ENCODE measurements around the gene P2RX6. TPM values are rescaled to one million over a fixed set of nuclear protein-coding genes. Genes with fewer than 3 reads are reported as not detected.
"Not testable (repeated sequence)": the region's sequence is repeated elsewhere in the genome, so short reads cannot be mapped to it uniquely, and the experiment has no call there.

The P2RX6 gene
- total RNA-seq, 1 donor from 2014 or later, result 0.45 TPM

DNA sequence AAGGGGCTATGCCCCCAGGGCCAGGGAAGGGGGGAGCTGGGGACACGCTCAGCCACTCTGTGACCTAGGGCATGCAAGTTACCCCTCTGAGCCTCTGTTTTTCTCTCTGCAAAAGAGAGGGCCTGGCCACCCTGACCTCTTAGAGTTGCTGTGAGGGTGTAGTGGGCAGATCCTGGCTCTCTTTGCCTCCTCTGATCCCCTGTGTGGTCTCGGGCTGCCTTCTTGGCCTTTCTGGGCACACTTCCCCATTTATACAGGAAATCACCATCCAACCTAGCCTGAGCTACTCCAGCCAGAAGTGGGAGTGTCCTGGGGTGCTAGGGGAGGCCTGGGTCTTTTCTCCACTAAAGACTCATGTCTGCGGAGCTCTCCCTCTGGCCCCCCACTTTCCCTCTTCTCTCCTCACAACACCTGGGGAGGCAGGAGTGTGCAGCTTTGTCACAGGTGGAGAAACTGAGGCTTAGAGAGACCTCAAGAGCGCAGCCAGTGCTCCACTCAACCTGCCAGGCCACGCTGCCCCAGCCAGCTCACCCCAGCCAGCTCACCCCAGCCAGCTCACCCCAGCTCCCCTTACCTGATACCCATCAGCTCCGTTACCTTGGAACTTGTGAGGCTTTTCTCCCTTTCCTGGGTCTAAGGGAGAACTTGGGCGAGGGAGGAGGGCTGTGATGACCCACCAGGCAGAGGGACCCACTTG lies 46.5 kb upstream of the P2RX6 start:
- no peak overlapping the region for H3K4me3 ChIP-seq (ENCODE audit: insufficient read depth, low read depth, low read length)
- FAIRE-seq, result no peak

GRCh38 chr22:20970939-20971657 lies 43.9 kb upstream of the P2RX6 start:
- Histone ChIP-seq H3K79me2 (ENCODE audit: insufficient read depth, low read length) (no peaks in the 10 kb centered on the region), H3K4me2 (ENCODE audit: low read length) (no peak overlapping the region), H3K9ac (ENCODE audit: low read length) (no peak overlapping the region), H4K20me1 (ENCODE audit: insufficient read depth, low read length) (no peaks in the 10 kb centered on the region), H3K27me3 (ENCODE audit: insufficient read depth, low read length) (no peaks in the 10 kb centered on the region), H3K9me3 (ENCODE audit: insufficient read depth, low read depth, low read length) (no peaks in the 10 kb centered on the region), H2AFZ (ENCODE audit: low read depth, low read length) (no peak overlapping the region), H3K4me1 (ENCODE audit: insufficient read depth, low read length) (no peaks in the 10 kb centered on the region), H3K36me3 (ENCODE audit: insufficient read depth, low read length) (no peaks in the 10 kb centered on the region), H3K4me3 (ENCODE audit: insufficient read depth, low read depth, low read length) (no peak overlapping the region), H3K27ac (ENCODE audit: low read depth, low read length) (no peak overlapping the region)
- Mint-ChIP-seq H3K36me3 (ENCODE audit: low read depth, unreplicated experiment) (no peaks in the 10 kb centered on the region), H3K9me3 (ENCODE audit: unreplicated experiment) (peaks cover 2% of the 10 kb centered on the region), H3K27me3 (ENCODE audit: low read depth, unreplicated experiment) (peaks cover 29% of the 10 kb centered on the region), H3K4me3 (ENCODE audit: unreplicated experiment) (no peak overlapping the region), H3K27ac (ENCODE audit: unreplicated experiment) (no peak overlapping the region), H3K4me1 (ENCODE audit: low read depth, unreplicated experiment) (no peaks in the 10 kb centered on the region)
- no peak for TF ChIP-seq EZH2 (IDR thresholded peaks at IDR 0.05; ENCODE audit: insufficient read depth, low read length)
- no peak for TF ChIP-seq CTCF (IDR thresholded peaks at IDR 0.05; ENCODE audit: insufficient read depth, low read depth, low read length)
- FAIRE-seq (no peak), DNase-seq (ENCODE audit: low read depth) (no peak)

More for the DNA sequence above, 46.5 kb upstream of the P2RX6 start:
- H3K4me3 Mint-ChIP-seq (ENCODE audit: unreplicated experiment), result no peak overlapping the region
- no peak overlapping the region for H2AFZ ChIP-seq (ENCODE audit: low read depth, low read length)
- no peak overlapping the region for H3K27ac Mint-ChIP-seq (ENCODE audit: unreplicated experiment)
- H4K20me1 ChIP-seq (ENCODE audit: insufficient read depth, low read length), result no peaks in the 10 kb centered on the region
- peaks cover 14% of the 10 kb centered on the region for H3K27me3 ChIP-seq (ENCODE audit: insufficient read depth, low read length)
- no peaks in the 10 kb centered on the region for H3K9me3 Mint-ChIP-seq (ENCODE audit: unreplicated experiment)
- no peaks in the 10 kb centered on the region for H3K79me2 ChIP-seq (ENCODE audit: insufficient read depth, low read length)
- H3K4me1 ChIP-seq (ENCODE audit: insufficient read depth, low read length), result no peaks in the 10 kb centered on the region
- no peak overlapping the region for H3K9ac ChIP-seq (ENCODE audit: low read length)
- H3K9me3 ChIP-seq (ENCODE audit: insufficient read depth, low read depth, low read length), result no peaks in the 10 kb centered on the region
- H3K36me3 ChIP-seq (ENCODE audit: insufficient read depth, low read length), result no peaks in the 10 kb centered on the region
- H3K4me2 ChIP-seq (ENCODE audit: low read length), result no peak overlapping the region
- H3K27me3 Mint-ChIP-seq (ENCODE audit: low read depth, unreplicated experiment), result peaks cover 29% of the 10 kb centered on the region
- no peak overlapping the region for H3K27ac ChIP-seq (ENCODE audit: low read depth, low read length)
- TF ChIP-seq EZH2 (IDR thresholded peaks at IDR 0.05; ENCODE audit: insufficient read depth, low read length), result no peak
- no peak for TF ChIP-seq CTCF (IDR thresholded peaks at IDR 0.05; ENCODE audit: insufficient read depth, low read depth, low read length)
- H3K36me3 Mint-ChIP-seq (ENCODE audit: low read depth, unreplicated experiment), result no peaks in the 10 kb centered on the region
- no peaks in the 10 kb centered on the region for H3K4me1 Mint-ChIP-seq (ENCODE audit: low read depth, unreplicated experiment)
- DNase-seq (ENCODE audit: low read depth), result no peak

- peaks cover 28% of the 10 kb centered on the region for H3K27me3 Mint-ChIP-seq (ENCODE audit: low read depth, unreplicated experiment)
- H3K4me1 Mint-ChIP-seq (ENCODE audit: low read depth, unreplicated experiment), result not testable (repeated sequence)
Measured at GRCh38 chr22:20972014-20972694, 42.8 kb upstream of the P2RX6 start.

More at GRCh38 chr22:20972014-20972694, 42.8 kb upstream of the P2RX6 start:
- not testable (repeated sequence) for FAIRE-seq; H3K4me3 ChIP-seq (ENCODE audit: insufficient read depth, low read depth, low read length); H3K9ac ChIP-seq (ENCODE audit: low read length); H3K27ac ChIP-seq (ENCODE audit: low read depth, low read length); H3K9me3 ChIP-seq (ENCODE audit: insufficient read depth, low read depth, low read length); H3K27me3 ChIP-seq (ENCODE audit: insufficient read depth, low read length); H3K4me3 Mint-ChIP-seq (ENCODE audit: unreplicated experiment); H2AFZ ChIP-seq (ENCODE audit: low read depth, low read length); H3K27ac Mint-ChIP-seq (ENCODE audit: unreplicated experiment); H3K79me2 ChIP-seq (ENCODE audit: insufficient read depth, low read length); H3K4me2 ChIP-seq (ENCODE audit: low read length); DNase-seq (ENCODE audit: low read depth); H3K4me1 ChIP-seq (ENCODE audit: insufficient read depth, low read length); H3K36me3 ChIP-seq (ENCODE audit: insufficient read depth, low read length); H3K9me3 Mint-ChIP-seq (ENCODE audit: unreplicated experiment); H4K20me1 ChIP-seq (ENCODE audit: insufficient read depth, low read length); H3K36me3 Mint-ChIP-seq (ENCODE audit: low read depth, unreplicated experiment)

Measured in astrocyte (in vitro differentiated cells and primary cell).